Measurements from ENCODE around the gene IFNA2.
"Not testable (repeated sequence)": the region's sequence is repeated elsewhere in the genome, so short reads cannot be mapped to it uniquely, and the experiment has no call there.

Gene IFNA2

GRCh38 chr9:21381448-21382339, 3.5 kb downstream of the IFNA2 start:
- DNase-seq (ENCODE audit: low read depth in 2 of 2), result no peak

- not testable (repeated sequence) for DNase-seq (ENCODE audit: low read depth in 2 of 2)
Observed at GRCh38 chr9:21371467-21371866, 13.7 kb downstream of the IFNA2 start.

- no peak for DNase-seq (ENCODE audit: low read depth in 2 of 2)
Observed at GRCh38 chr9:21367957-21368356, 17.2 kb downstream of the IFNA2 start, which contains the start of gene IFNA13. TSS of gene IFNA13 (minus strand) at chr9:21368057. CDS start at chr9:21368010, 47 bp downstream.

GRCh38 chr9:21367169-21367568, 18.0 kb downstream of the IFNA2 start:
- not testable (repeated sequence) for DNase-seq (ENCODE audit: low read depth in 2 of 2)

GRCh38 chr9:21362287-21362686, 22.9 kb downstream of the IFNA2 start:
- DNase-seq (ENCODE audit: low read depth in 2 of 2), result no peak

GRCh38 chr9:21357479-21358460, 27.4 kb downstream of the IFNA2 start:
- DNase-seq (ENCODE audit: low read depth in 2 of 2), result no peak

- DNase-seq (ENCODE audit: low read depth in 2 of 2), result no peak
Observed at GRCh38 chr9:21350787-21351186, 34.4 kb downstream of the IFNA2 start, which contains the start of gene IFNA6. TSS of gene IFNA6 (minus strand) at chr9:21350887. CDS start at chr9:21350887, 0 bp downstream.

GRCh38 chr9:21348430-21348970, 36.7 kb downstream of the IFNA2 start:
- DNase-seq (ENCODE audit: low read depth in 2 of 2), result no peak

- DNase-seq (ENCODE audit: low read depth in 2 of 2), result no peak
Observed at GRCh38 chr9:21340735-21341134, 44.5 kb downstream of the IFNA2 start.

GRCh38 chr9:21336457-21336856, 48.7 kb downstream of the IFNA2 start:
- DNase-seq (ENCODE audit: low read depth in 2 of 2), result no peak

GRCh38 chr9:21334701-21335632, 50.2 kb downstream of the IFNA2 start, which contains the start of gene KLHL9:
TSS of gene KLHL9 (minus strand) at chr9:21335404. CDS start at chr9:21334859, 545 bp downstream.
- peak; percentile 61 to 70 for DNase-seq (ENCODE audit: low read depth in 2 of 2)
